Measurements from ENCODE around the gene DBH. TPM values are rescaled to one million over a fixed set of nuclear protein-coding genes. Genes with fewer than 3 reads are reported as not detected.

The DBH gene
- polyA plus RNA-seq, 1 donor: 0.72 TPM

DNA sequence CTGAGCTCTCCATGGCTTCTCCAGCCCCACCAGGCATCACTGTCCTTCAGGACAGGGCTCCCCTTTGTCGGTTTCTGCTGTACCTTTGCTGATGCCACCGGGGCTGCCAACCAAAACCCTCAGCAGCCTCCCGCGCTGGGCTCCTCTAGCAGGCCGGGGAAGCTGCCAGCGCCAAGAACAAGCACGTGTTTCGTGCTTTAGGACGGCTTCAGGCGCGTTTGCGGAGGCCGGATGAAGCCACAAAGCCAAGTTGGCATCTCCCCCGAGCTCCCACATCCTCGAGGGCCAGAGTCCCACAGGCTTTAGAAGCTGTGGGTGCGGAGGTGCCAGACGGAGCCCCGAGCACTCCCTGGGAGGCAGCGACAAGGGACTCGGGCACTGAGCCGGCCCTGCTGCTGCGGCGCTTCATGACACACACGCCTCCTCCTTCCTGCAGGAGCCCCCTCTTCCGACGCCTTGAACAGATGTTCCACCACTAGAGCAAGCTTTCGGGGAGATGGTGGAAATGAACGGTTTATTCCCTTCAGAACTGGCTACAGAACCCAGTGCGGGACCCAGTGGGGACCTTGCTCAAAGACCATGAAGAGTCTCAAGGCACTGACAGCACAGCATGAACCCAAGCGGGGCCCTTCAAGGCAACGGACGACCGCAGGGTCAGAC lies 65.3 kb downstream of the DBH start:
- DNase-seq (ENCODE audit: low read depth): no peak

DNA sequence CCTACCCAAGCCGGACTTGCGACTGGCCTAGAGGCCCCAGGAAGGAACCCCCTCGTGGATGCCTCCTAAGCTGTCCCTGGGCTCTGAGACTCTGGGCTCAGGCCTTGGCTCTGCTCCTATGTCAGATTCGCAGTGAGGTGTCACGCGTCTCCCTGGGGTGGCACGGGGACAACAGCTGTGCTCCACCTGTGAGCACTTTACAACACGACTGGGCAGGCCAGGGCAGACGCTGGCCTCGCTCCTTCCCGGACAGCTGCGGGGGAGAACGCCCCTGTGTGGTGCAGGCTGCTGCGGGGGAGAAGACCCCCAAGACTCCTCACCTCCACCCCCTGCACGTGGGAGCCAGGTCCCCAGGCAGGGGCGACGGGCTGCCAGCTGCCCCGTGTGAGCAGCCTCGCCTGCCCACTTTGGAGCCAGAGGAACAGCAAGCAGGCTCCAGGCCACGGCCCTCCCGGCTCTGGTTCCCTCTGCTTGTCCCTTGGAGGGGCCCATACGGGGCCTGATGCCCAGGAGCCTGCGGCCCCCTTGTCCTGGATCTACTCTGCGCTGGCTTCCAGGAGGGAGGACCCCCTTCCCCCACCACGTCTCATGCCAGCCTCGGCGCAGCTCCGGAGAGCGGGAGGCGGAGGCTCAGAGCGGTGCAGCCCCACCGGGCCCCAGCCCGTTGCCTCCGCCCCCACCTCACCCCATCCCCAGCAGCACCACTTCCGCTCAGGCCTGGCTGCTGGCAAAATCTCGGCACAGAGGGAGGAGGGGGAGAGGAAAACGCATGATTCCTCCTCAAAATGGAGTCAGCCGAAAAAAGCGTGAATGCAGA lies 66.0 kb downstream of the DBH start:
- no peak for DNase-seq (ENCODE audit: low read depth)

DNA sequence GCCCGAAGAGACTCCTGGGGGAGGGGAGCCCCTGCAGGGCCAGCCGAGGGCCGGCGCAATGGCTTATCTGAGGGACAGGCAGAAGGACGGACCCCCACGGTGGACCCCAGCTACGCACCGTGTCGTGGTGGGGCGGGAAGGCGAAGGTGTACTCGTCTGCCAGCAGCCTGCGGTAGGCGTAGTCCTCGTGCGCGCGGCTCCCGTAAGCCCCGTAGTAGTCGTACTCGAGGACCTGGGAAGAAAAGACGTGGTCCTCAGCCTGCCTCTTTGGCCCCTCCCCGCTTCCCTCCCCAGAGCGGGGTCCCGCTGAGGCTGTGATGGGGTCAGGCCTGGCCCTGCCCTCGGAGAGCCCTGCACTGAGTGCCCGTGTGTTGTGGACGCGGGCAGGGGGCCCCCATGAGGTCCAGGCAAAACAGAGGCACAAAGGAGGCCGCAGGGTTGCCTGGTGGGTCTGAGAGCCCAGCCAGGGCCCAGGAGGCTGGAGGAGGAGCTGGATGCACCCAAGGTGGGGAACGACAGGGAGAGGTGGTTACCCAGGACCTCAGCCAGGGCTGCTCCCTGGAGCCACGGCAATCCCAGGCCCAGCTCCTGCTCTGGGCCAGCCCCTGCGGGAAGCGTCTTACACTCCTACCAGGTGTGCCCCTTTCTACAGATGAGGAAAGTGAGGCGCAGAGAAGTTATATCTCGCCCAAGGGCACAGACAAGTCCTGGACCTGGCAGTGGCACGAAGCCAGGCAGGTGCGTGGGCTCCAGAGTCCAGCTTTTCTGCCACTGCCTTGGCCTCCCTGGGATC lies 66.8 kb downstream of the DBH start:
- DNase-seq (ENCODE audit: low read depth): no peak

DNA sequence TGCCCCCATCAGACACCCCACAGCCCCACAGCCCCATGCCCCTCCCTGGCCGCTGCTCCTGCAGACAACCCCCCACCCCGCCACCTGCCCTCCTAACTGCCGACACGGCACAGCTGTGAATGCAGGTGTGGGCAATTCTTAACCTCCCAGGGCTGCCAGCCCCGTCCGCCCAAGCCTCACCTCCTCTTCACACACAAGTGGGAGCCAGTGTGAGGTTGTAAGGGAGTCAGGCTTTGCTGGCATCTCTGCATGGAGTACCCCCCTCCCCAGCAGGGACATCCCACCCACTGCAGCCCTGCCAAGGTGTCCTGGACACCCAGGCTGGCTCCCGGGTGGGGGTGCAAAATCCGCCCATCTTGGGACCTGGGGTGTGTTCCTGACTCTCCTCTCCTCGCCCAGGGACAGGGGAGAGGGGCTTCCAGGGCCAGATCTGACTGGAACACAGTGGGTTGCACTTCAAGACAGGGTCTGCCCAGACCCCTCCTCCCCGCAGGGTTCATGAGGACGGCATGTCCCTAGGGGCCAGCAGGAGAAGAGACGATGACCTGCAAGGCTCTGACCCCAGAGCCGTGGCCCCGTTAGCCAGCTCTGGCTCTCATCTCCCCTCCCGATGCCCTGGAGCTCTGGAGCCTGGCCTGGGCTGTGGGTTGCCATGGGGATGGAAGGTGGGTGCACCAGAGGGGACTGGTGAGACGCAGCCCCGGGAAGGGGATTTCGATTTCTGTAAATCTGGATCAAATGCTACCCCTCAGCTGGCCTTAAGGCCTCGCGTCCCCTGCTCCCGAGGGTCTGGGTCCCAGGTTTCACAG lies 67.6 kb downstream of the DBH start:
- DNase-seq (ENCODE audit: low read depth): no peak

DNA sequence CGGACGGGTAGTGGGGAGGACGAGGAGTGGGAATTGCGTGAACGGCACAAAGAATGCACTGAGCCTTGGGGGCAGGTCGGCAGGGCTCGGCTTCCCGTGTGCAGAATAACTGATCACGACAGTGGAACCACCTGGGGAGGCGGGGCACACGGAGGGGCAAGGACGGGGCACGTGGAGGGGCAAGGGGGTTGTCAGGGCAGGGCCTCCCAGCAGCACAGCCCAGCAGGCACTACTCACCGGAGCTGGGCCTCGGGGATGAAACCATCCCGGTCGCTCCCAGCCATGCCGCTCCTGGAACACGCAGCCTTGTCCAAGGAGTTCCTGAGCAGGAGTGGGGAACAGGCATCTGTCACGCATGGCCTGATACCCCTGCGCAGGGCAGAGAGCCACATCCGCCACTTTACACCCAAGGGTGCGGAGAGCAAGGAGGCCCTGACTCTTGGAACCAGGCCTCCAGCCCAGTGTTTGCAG lies 68.6 kb downstream of the DBH start:
- no peak for DNase-seq (ENCODE audit: low read depth)

DNA sequence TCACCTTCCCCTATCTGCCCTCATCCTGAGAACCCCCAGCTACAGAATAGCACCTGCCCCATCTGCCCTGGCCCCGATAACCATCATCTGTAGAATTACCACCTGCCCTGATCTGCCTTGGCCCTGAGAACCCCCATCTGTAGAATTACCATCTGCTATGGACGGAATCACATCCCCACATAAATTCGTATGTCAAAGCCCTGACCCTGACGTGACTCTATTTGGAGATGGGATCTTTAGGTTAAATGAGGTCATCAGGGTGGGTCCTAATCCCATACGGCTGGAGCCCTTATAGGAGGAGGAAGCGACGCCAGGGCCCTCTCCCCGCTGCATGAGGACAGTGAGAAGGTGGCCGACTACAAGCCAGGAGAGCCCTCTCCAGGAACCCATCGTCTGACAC lies 69.4 kb downstream of the DBH start:
- no peak for DNase-seq (ENCODE audit: low read depth)

DNA sequence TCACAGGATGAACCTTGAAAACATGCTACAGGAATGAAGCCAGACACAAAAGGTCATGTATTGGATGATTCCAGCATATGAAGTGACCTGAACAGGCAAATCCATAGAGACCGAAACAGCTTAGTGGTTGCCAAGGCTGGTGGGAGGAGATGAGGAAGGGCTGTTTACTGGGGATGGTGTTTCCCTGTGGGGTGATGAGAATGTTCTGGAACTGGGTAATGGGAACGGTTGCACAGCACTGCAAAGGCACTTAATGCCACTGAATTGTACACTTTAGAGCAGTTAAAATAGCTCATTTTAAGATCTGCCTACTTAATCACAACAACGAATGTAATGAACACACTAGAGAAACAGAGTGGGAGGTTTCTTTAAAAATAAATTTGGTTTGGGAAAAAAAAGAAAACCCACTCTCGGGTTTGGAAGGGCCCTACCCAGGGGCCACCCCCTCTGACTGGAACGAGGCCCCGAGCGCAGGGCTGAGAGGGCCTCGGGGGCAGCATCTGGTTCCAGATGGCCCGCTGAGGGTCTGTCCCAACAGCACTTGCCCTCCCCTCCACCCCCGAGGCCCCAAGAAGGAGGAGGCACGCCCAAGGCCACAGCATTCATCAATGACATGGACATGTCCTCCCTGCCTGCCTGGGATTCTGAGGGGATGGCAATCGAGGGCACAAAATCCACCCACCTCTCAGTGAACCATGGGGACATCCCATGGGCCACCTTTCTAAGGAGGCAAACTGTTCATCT lies 70.3 kb downstream of the DBH start:
- DNase-seq (ENCODE audit: low read depth): no peak

DNA sequence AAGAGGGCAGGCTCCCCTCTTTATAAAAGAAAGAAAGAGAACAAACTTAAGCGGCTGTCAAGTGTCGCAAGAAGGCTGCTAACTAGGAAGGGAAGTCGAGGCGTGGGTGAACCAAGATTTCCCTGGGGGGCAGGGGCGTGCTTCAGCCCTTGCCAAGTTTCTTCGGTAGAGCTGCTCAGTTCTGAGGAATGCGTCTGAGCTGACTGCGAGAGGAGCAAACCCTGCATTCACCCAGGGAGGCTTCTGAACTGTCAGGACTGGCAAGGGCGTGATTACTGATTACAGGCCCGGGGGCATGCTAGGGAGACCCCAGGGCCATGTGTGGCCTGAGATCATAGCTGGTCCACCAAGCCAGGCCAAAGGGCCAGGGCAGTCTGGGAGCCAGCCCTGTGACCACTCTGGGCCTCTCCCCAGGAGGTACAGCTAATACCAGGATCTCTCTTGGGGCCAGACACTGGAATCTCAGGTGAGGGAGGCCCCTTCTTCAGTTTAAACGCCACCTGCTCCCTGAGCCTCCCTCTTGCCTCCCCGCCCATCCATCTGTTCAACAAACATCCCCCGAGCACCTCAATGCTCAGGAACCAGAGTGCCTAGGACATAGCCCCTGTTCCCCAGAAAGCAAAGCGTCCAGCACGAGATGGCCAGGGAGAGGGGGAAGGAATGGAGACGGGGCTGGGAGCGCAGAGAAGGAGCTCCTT lies 71.1 kb downstream of the DBH start:
- no peak for DNase-seq (ENCODE audit: low read depth)

DNA sequence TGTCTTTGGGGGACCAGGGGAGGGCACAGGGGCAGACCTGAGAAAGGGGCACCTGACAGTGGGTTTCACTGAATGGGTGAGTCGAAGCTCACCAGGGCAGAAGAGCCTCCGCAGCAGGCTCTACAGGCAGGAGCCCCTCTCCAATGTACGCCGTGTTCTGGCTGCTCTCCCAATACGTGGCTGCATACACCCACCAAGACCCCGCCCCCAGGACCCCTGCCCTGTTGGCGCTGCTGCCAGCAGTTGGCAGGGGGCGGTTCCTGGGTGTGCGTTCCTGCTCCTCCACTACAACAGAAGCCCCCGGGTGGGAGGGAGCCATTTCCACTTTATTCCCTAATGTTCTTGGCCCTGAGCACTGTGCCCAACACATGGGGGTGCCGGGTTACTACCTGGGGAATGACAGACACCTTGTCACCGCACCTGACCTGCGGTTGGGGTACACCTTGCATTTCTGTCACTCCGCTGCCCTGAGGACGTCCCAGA lies 71.6 kb downstream of the DBH start:
- DNase-seq (ENCODE audit: low read depth): no peak

DNA sequence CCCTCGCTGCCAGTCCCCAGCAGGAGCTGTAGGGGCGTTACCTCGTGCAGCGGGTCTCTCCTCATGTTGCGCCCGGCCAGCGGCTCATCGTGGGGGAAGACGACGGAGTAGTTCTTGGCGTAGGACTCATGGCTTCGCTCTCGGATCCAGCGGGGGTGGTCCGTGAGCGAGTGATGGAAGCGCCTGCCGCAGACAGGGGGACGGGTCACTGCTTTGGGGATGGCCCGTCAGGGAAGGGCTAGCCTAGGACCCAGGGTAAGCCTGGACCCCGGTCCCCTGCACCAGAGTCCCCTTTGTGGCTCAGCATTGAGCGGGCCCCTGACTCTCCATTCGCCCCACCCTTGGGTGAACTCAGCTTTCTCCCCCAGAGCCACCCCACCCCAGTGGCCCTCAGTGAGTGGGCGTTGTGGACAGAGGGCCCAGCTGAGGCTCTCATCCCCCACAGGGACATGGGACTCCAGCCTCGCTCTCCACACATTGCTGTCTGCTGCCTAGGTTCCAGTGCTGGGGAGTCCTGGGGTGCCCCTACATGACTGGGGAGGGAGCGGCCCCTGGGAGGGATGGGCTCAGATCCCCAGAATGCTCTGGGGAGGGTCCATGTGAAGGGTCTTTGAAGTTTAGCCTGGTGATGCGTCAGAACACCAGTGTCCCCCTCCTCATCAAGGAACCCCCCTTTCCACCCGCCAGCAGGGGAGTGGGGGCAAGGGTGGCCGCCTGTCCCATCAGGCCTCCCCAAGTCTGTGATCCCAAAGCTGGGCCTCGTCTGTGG lies 72.3 kb downstream of the DBH start:
- DNase-seq (ENCODE audit: low read depth): no peak

Other genes starting within 250 kb of the DBH start
- 35.9 TPM for gene REXO4, start 218.4 kb upstream of the DBH start, polyA plus RNA-seq (ENCODE audit: insufficient read length)
- gene ADAMTS13, start 214.0 kb upstream of the DBH start, polyA plus RNA-seq (ENCODE audit: insufficient read length): 7.8 TPM
- 19.0 TPM for gene CACFD1, start 176.4 kb upstream of the DBH start, polyA plus RNA-seq (ENCODE audit: insufficient read length)
- gene SLC2A6, start 157.3 kb upstream of the DBH start, polyA plus RNA-seq (ENCODE audit: insufficient read length): 1.2 TPM
- 58.2 TPM for gene MYMK, start 111.4 kb upstream of the DBH start, polyA plus RNA-seq (ENCODE audit: insufficient read length)
- 4.7 TPM for gene ADAMTSL2, start 101.7 kb upstream of the DBH start, polyA plus RNA-seq (ENCODE audit: insufficient read length)
- gene FAM163B, start 27.0 kb upstream of the DBH start, polyA plus RNA-seq (ENCODE audit: insufficient read length): 0.16 TPM
- 5.4 TPM for gene SARDH, start 102.0 kb downstream of the DBH start, polyA plus RNA-seq (ENCODE audit: insufficient read length)